Skin of body (tissue), 3 donors: ENCODE measurements around the gene ZNF723. TPM values are rescaled to one million over a fixed set of nuclear protein-coding genes. Genes with fewer than 3 reads are reported as not detected.
"Not testable (repeated sequence)": the region's sequence is repeated elsewhere in the genome, so short reads cannot be mapped to it uniquely, and the experiment has no call there.

ENCODE experiments used
- DNase-seq: peaks from one replicate; lab custom pipeline; 2025; lab: John Stamatoyannopoulos, UW
- small RNA-seq: library from RNA; depleted of rRNA; stranded (forward); fragments of <200 nt; gene quantifications from one replicate; pipeline ENCODE3, GENCODE V24; 2014; ENCODE audit warnings: low replicate concordance
- total RNA-seq: library from RNA; depleted of rRNA; stranded (reverse); fragments of >200 nt; gene quantifications from one replicate; pipeline ENCODE4 v1.2.3, GENCODE V29; 2014

The ZNF723 gene
- total RNA-seq, result not detected

DNA sequence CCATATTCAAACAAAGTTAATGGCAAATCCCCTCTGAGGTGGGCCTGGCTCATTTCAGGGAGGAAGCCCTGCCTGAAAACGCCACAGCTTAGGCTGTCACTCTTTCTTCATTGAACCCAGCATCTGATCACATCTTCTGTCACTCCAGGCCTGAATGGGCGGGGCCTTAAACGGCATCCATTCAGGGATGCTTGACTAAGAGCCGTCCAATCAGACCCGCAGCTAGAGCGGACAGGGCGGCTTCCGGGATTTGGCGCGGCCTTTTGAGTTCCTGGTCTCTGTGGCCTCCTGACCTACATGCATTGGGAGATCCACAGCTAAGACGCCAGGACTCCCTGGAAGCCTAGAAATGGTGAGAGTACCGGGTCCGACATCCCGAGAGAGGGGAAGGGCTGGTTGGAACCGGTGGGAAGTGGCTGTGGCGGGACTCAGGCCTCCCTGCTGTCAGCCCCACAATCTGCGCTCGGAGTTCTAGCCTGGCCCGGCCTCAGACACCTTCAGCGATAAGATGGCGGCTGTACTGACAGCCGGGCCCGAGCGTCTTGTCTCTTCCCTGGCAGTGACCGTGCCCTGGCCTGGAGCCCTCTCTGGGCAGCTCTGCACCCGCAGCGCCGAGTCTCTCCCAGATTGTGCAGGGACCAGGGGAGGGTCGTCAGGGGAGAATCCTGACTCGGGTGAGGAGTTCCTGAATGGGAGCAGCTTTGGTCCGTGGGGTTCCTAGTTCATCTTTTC lies at the start of gene ZNF723:
TSS of gene ZNF723 (plus strand) at position 261 of the 732 bp plus-strand sequence. CDS start at position 350, 89 bp downstream.
- DNase-seq, result no peak

DNA sequence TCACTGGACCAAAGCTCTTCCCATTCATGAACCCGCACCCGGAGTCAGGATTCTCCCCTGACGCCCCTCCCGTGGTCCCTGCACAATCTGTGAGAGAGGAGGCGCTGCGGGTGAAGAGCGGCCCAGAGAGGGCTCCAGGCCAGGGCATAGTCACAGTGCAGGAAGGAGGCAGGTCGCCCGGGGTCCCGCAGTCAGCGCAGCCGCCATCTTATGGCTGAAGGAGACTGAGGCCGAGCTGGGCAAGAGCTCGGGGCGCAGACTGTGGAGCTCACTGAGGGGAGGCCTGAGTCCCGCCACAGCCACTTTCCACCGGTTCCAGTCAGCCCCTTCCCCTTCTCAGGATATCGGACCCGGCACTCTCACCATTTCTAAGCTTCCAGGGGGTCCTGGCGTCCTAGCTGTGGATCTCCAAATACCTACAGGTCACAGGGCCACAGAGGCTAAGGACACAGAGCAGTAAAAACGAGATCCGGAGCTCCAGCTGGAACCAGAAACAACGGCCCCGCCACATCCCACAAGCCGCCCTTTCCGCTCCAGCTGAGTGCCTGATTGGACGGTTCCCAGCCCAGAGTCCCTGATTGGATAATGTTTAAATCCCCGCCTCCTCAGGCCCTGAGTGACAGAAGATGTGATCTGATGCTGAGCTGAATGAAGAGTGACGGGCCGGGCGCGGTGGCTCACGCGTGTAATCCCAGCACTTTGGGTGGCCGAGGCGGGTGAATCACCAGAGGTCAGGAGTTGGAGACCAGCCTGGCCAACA lies 48.3 kb upstream of the ZNF723 start, which contains the start of gene ZNF99:
TSS of gene ZNF99 (minus strand) at position 501 of the 760 bp plus-strand sequence. CDS start at position 366, 135 bp downstream.
- DNase-seq, result peak; percentile 51

- not testable (repeated sequence) for DNase-seq
Observed at GRCh38 chr19:22792863-22793262, 39.2 kb upstream of the ZNF723 start.

DNA sequence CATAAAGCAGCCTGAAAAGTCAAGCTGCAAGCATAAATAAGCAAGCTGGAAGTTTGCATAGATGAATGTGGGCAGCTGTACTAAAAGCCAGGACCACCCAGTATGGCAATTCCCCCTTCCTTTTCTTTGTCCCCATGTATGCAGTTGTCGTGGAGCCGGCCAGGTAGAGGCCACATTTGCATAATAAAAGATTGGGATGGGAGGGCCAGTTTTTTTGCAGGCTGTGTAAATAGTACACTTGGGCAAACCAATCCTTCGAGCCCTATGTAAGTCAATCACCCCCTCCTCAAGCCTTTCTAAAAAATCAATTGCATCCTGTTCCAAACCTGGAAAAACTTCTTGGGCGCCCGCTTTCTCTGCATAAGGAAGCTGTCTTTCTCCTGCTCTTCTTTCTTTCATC lies 35.1 kb upstream of the ZNF723 start:
- DNase-seq, result no peak

GRCh38 chr19:22806418-22806817 lies 25.7 kb upstream of the ZNF723 start:
- DNase-seq, result no peak

DNA sequence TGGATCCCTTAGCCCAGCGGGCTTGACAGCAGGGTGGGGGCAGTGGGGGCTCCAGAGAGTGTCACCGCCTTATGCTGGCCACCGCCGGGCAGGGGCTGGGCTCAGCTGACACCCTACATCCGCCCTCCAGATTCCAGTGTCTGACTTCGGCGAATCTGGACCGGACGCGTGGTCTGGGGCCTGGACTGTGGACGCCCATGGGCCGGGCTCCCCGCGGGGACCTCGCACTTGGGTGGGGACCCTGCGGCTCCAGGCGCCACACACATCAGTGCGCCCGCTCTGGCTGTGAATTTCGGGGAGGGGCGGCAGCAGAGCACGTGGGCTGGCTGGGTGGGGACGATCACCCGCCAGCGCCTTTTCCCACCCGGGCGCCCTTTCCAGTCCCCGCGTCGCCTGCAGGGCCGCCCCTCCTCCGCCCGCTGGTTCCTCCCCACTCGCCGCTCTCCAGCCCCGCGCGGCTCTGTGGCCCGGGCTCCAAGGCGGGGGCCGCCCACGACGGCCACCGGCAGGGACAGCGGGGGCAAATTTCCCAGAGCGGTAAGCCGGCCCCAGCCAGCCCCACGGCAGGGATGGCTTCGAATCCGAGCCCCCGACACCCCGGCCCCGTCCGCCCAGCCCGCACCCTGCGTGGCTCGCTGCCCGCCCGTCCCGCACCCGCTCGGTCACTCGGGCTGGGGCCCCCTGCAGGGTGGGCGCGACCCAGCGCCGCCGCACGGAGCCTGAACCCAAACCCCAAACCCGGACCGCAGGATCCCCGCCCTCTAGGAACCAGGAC lies 24.8 kb upstream of the ZNF723 start:
- DNase-seq, result no peak

GRCh38 chr19:22814124-22814523 lies 18.0 kb upstream of the ZNF723 start:
- DNase-seq, result no peak

GRCh38 chr19:22831211-22831610 lies 880 bp upstream of the ZNF723 start:
- DNase-seq, result no peak

GRCh38 chr19:22857713-22858320 lies 25.7 kb downstream of the ZNF723 start:
- DNase-seq, result not testable (repeated sequence)

DNA sequence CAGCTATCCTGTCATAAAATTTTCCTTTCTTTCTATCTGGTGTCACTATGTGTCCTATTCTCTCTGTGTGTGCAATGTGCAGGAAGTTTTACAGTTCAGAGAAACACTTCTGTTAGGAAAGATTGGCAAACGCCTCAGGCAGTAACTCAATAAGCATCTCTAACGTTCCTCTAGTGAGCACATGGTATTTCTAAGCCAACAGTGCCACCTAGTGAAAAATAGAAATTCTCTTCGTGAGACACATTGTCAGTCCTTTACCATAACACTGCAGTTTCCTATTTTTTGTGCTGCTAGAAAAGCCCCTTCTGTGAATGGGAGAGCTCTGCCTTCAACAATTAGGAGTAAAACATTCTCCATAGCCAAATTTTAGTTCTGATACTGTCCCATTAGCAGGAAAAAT lies 50.7 kb downstream of the ZNF723 start:
- DNase-seq, result peak; percentile 2

- DNase-seq, result no peak
Observed at GRCh38 chr19:22893855-22894270, 61.8 kb downstream of the ZNF723 start.

DNA sequence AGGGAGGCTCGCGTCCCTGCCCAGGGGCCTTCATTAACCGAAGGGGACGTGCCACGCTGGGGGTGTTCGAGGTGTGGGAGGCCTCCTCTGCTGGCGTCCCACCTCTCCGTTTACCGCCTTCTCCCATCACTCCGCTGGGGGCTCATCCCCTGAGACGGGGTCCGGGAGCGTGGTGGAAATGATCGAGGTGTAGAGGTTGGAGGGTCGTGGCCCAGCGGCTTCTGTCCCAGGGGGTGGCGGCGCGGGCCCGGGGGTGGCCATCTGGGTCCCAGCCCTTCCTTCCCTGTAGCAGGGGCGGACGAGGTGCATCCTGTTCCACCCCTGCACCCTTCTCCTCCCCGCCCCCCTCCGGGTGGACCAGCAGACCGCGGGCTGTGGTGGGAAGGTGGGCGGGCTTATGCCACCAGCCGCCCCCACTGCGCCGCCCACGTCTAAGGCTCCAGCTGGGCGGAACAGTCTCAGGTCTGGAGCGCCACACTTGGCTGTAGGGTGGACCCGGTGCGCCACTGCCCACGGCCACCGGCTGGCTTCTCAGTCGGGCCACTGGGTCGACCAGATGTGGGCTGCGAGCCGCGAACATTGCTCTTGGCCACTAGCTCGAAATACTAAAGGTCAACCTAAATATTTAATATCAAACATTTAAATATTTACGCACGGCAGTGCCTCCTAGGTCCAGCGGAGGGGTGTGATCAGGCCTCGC lies 69.5 kb downstream of the ZNF723 start:
- DNase-seq, result no peak

Small RNA genes within 50 kb of the gene (small RNA-seq; reads per million reads assigned to genes)
- not detected for gene VN1R88P

Other genes with a start within 250 kb of the ZNF723 start
- 1.6 TPM for gene ZNF492, start 198.0 kb upstream of the ZNF723 start, total RNA-seq
- 0.49 TPM for gene ZNF99, start 48.1 kb upstream of the ZNF723 start, total RNA-seq
- 0.59 TPM for gene ZNF728, start 170.9 kb downstream of the ZNF723 start, total RNA-seq